Panc1 (cell line): ENCODE results near the gene TNNI3K.

ENCODE experiments used
- POLR2AphosphoS5 ChIP-seq: IDR thresholded peaks from 2 replicates; pipeline ENCODE4 v1.6.1; 2012; ENCODE audit warnings: mild to moderate bottlenecking, low read depth, low read length, moderate library complexity
- SIN3A ChIP-seq: IDR thresholded peaks from 2 replicates; pipeline ENCODE4 v1.6.1; 2012; ENCODE audit warnings: low read depth, mild to moderate bottlenecking, low read length, moderate library complexity, borderline replicate concordance; ENCODE audit not compliant: insufficient read depth
- TCF7L2 ChIP-seq: IDR thresholded peaks from 2 replicates; pipeline ENCODE4 v1.6.1; 2011; ENCODE audit warnings: mild to moderate bottlenecking, low read depth, low read length, inconsistent platforms
- TF ChIP-seq, protein P1 (sequence below): fragments of 450-650 bp; IDR thresholded peaks from 2 replicates; pipeline ENCODE4 v1.5.1; 2017; ENCODE audit warnings: mild to moderate bottlenecking
- TF ChIP-seq, protein P2 (sequence below), 2 experiments: IDR thresholded peaks; 2 replicates each; pipeline ENCODE4 v1.6.1; 2011 to 2012; ENCODE audit warnings: low read depth in 2 of 2, control low read depth in 1 of 2, low read length in 1 of 2, mild to moderate bottlenecking in 1 of 2, moderate library complexity in 1 of 2; ENCODE audit not compliant: insufficient read depth in 1 of 2

DNA sequence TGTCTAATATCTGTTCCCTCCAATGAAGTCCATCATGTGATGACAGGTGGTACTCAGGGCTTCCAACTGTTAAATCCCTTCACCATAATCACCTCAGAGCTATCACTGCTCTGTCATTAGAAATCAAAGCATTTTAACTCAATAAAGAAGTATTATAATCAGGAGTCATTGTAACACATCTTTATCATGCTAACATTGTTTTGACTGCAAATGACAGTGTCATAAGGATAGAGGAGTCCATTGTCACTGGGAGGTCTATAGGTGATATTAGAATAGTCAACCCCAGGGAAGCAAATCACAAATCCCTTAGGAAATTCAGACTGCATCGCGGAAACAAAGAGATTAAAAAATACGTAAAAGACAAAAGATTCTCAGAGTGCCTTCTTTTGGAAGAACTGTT lies 246.4 kb downstream of the TNNI3K start:
- TF ChIP-seq, protein P1, sequence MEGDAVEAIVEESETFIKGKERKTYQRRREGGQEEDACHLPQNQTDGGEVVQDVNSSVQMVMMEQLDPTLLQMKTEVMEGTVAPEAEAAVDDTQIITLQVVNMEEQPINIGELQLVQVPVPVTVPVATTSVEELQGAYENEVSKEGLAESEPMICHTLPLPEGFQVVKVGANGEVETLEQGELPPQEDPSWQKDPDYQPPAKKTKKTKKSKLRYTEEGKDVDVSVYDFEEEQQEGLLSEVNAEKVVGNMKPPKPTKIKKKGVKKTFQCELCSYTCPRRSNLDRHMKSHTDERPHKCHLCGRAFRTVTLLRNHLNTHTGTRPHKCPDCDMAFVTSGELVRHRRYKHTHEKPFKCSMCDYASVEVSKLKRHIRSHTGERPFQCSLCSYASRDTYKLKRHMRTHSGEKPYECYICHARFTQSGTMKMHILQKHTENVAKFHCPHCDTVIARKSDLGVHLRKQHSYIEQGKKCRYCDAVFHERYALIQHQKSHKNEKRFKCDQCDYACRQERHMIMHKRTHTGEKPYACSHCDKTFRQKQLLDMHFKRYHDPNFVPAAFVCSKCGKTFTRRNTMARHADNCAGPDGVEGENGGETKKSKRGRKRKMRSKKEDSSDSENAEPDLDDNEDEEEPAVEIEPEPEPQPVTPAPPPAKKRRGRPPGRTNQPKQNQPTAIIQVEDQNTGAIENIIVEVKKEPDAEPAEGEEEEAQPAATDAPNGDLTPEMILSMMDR, result no peak
- TF ChIP-seq SIN3A, result no peak
- no peak for TF ChIP-seq POLR2AphosphoS5
- TF ChIP-seq, protein P2, sequence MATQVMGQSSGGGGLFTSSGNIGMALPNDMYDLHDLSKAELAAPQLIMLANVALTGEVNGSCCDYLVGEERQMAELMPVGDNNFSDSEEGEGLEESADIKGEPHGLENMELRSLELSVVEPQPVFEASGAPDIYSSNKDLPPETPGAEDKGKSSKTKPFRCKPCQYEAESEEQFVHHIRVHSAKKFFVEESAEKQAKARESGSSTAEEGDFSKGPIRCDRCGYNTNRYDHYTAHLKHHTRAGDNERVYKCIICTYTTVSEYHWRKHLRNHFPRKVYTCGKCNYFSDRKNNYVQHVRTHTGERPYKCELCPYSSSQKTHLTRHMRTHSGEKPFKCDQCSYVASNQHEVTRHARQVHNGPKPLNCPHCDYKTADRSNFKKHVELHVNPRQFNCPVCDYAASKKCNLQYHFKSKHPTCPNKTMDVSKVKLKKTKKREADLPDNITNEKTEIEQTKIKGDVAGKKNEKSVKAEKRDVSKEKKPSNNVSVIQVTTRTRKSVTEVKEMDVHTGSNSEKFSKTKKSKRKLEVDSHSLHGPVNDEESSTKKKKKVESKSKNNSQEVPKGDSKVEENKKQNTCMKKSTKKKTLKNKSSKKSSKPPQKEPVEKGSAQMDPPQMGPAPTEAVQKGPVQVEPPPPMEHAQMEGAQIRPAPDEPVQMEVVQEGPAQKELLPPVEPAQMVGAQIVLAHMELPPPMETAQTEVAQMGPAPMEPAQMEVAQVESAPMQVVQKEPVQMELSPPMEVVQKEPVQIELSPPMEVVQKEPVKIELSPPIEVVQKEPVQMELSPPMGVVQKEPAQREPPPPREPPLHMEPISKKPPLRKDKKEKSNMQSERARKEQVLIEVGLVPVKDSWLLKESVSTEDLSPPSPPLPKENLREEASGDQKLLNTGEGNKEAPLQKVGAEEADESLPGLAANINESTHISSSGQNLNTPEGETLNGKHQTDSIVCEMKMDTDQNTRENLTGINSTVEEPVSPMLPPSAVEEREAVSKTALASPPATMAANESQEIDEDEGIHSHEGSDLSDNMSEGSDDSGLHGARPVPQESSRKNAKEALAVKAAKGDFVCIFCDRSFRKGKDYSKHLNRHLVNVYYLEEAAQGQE (IDR thresholded peaks at IDR 0.05; ENCODE audit: insufficient read depth in 1 of 2, low read depth in 2 of 2, low read length in 1 of 2), result no peak
- TF ChIP-seq TCF7L2, result no peak
